Measurements from ENCODE around the gene TSPAN18. TPM values are rescaled to one million over a fixed set of nuclear protein-coding genes. Genes with fewer than 3 reads are reported as not detected.

Gene TSPAN18
- total and polyA plus RNA-seq, 2 of the 4 experiments (the other 2 are of a cell fraction), result 0.36 to 1.1 TPM

GRCh38 chr11:44971185-44971584 lies 244.4 kb downstream of the TSPAN18 start:
- dilution Hi-C loops (cut with HindIII; ENCODE audit: low sequenced_read_pairs, unreplicated experiment) (no loop called here), in situ Hi-C loops (cut with MboI; ENCODE audit: low sequenced_read_pairs) (no loop called here), intact Hi-C loops (cut with micrococcal nuclease) (no loop called here)
- Histone ChIP-seq H3K23ac (ENCODE audit: low read depth, low read length) (no peak overlapping the region), H3K36me3 (ENCODE audit: control insufficient read depth, insufficient read depth, low read length) (no peaks in the 10 kb centered on the region), H3K4me3 (ENCODE audit: insufficient read depth, low read depth, low read length) (no peak overlapping the region), H4K5ac (ENCODE audit: low read depth, low read length) (no peak overlapping the region), H3K9me1 (ENCODE audit: insufficient read depth, low read length) (no peaks in the 10 kb centered on the region), H2AK9ac (replicated peaks; ENCODE audit: low read depth, low read length, poor library complexity) (no peak overlapping the region), H3K9ac (ENCODE audit: low read depth, low read length) (no peak overlapping the region), H2BK120ac (ENCODE audit: low read depth, low read length) (no peak overlapping the region), H4K91ac (ENCODE audit: insufficient read depth, low read depth, low read length) (no peak overlapping the region), H2AFZ (replicated peaks; ENCODE audit: low read length, poor library complexity) (no peak overlapping the region), H3K56ac (ENCODE audit: extremely low read depth, insufficient read depth, low read length) (no peak overlapping the region), H3K79me1 (ENCODE audit: low read depth in 1 of 2, low read length in 2 of 2) (no peaks in the 10 kb centered on the region), H3K27ac (ENCODE audit: insufficient read depth, low read length) (no peak overlapping the region), H3K4me2 (ENCODE audit: low read depth, low read length) (no peak overlapping the region), H2BK15ac (ENCODE audit: low read depth, low read length) (no peak overlapping the region), H4K20me1 (ENCODE audit: insufficient read depth, low read length) (no peaks in the 10 kb centered on the region), H2AK5ac (ENCODE audit: low read depth, low read length) (no peak overlapping the region), H2BK20ac (ENCODE audit: low read depth, low read length) (no peak overlapping the region), H4K8ac (ENCODE audit: low read depth in 2 of 2, low read length in 2 of 2) (no peak overlapping the region), H2BK5ac (ENCODE audit: low read depth, low read length, poor library complexity, severe bottlenecking) (no peak overlapping the region), H3K27me3 (ENCODE audit: control insufficient read depth, insufficient read depth, low read length) (peaks cover 23% of the 10 kb centered on the region), H3K9me3 (ENCODE audit: control insufficient read depth, insufficient read depth, low read length) (no peaks in the 10 kb centered on the region), H3K18ac (ENCODE audit: low read depth, low read length) (no peak overlapping the region), H3K14ac (replicated peaks; ENCODE audit: low read depth, low read length) (no peak overlapping the region), H3K4ac (ENCODE audit: low read depth, low read length) (no peak overlapping the region), H3K4me1 (ENCODE audit: control insufficient read depth, insufficient read depth, low read length) (no peaks in the 10 kb centered on the region)
- DNase-seq (no peak), ATAC-seq (ENCODE audit: low read depth) (no peak)
- WGBS, 2 experiments (ENCODE audit: extremely low coverage in 2 of 2, insufficient read length in 1 of 2), result no CpG with 5 or more reads among the region's 10 CpGs
- BruUV-seq (replicated peaks), result no TSS peak
- POLR2A ChIA-PET (ENCODE audit: unreplicated experiment), result no interaction called here
- CTCF ChIA-PET, result no interaction called here
- no peak for TF ChIP-seq CEBPB (IDR thresholded peaks at IDR 0.05; ENCODE audit: low read depth, low read length)
- no peak for TF ChIP-seq USF2 (IDR thresholded peaks at IDR 0.05; ENCODE audit: low read depth, low read length)
- TF ChIP-seq ELK1 (IDR thresholded peaks at IDR 0.05; ENCODE audit: borderline replicate concordance, low read depth, low read length), result no peak
- no peak for TF ChIP-seq CTCF (conservative IDR thresholded peaks at IDR 0.05; ENCODE audit: low read depth, low read length)
- no peak for TF ChIP-seq RAD21 (IDR thresholded peaks at IDR 0.05; ENCODE audit: low read length)
- no peak for TF ChIP-seq MAZ (IDR thresholded peaks at IDR 0.05; ENCODE audit: borderline replicate concordance, low read depth, low read length)
- no peak for TF ChIP-seq POLR2A (IDR thresholded peaks at IDR 0.05; ENCODE audit: low read depth, low read length)
- no peak for TF ChIP-seq RCOR1 (IDR thresholded peaks at IDR 0.05; ENCODE audit: insufficient replicate concordance, low read length)
- no peak for TF ChIP-seq NFE2L2 (IDR thresholded peaks at IDR 0.05; ENCODE audit: low read depth, low read length)
- no peak for TF ChIP-seq CHD1 (IDR thresholded peaks at IDR 0.05; ENCODE audit: low read depth, low read length)

Data from IMR-90 (cell line).